MM.1S (cell line): Measurements from ENCODE around the gene CXCR1.

Experiments
- DNase-seq: peaks from one replicate; pipeline ENCODE4 v3.0.0-alpha.2; 2015
- H2AFZ ChIP-seq: fragments of 300-600 bp; sonication (generic); 2 replicates; pipeline ENCODE4 v1.6.0; 2016; ENCODE audit warnings: antibody characterized with exemption, low read length
- H3F3A ChIP-seq: fragments of 300-600 bp; sonication (generic); 2 replicates; pipeline ENCODE4 v1.6.1; 2016; ENCODE audit warnings: mild to moderate bottlenecking, antibody characterized with exemption, low read length, moderate library complexity, mixed read lengths; ENCODE audit not compliant: insufficient read depth
- H3K27ac ChIP-seq: fragments of 300-600 bp; sonication (generic); 2 replicates; pipeline ENCODE4 v1.5.1; 2016; ENCODE audit warnings: mild to moderate bottlenecking, low read length
- H3K27me3 ChIP-seq: fragments of 300-600 bp; sonication (generic); replicated peaks from 2 replicates; pipeline ENCODE4 v1.6.0; 2016; ENCODE audit warnings: low read length; ENCODE audit not compliant: insufficient read depth
- H3K36me3 ChIP-seq: fragments of 300-600 bp; sonication (generic); replicated peaks from 2 replicates; pipeline ENCODE4 v1.6.1; 2016; ENCODE audit warnings: mild to moderate bottlenecking, low read length, mixed read lengths; ENCODE audit not compliant: insufficient read depth
- H3K4me1 ChIP-seq: fragments of 300-600 bp; sonication (generic); 2 replicates; pipeline ENCODE4 v1.6.1; 2016; ENCODE audit warnings: low read length, mixed read lengths
- H3K4me2 ChIP-seq: fragments of 300-600 bp; sonication (generic); 2 replicates; pipeline ENCODE4 v1.6.0; 2016; ENCODE audit warnings: low read depth, low read length
- H3K4me3 ChIP-seq: fragments of 300-600 bp; sonication (generic); 2 replicates; pipeline ENCODE4 v1.5.1; 2016; ENCODE audit warnings: low read length, mixed read lengths
- H3K79me2 ChIP-seq: fragments of 300-600 bp; sonication (generic); 2 replicates; pipeline ENCODE4 v1.6.1; 2016; ENCODE audit warnings: mixed run types, low read length, mixed read lengths
- H3K9ac ChIP-seq: fragments of 300-600 bp; sonication (generic); 2 replicates; pipeline ENCODE4 v1.6.1; 2016; ENCODE audit warnings: low read length, mixed read lengths
- H3K9me2 ChIP-seq: fragments of 300-600 bp; sonication (generic); replicated peaks from 2 replicates; pipeline ENCODE4 v1.6.1; 2016; ENCODE audit warnings: mild to moderate bottlenecking, low read length, mixed read lengths; ENCODE audit not compliant: insufficient read depth
- H3K9me3 ChIP-seq: fragments of 300-600 bp; sonication (generic); replicated peaks from 2 replicates; pipeline ENCODE4 v1.6.1; 2016; ENCODE audit warnings: mild to moderate bottlenecking, low read length, mixed read lengths; ENCODE audit not compliant: insufficient read depth
- H4K20me1 ChIP-seq: fragments of 300-600 bp; sonication (generic); 2 replicates; pipeline ENCODE4 v1.6.1; 2016; ENCODE audit warnings: mild to moderate bottlenecking, low read length, moderate library complexity, mixed read lengths; ENCODE audit not compliant: insufficient read depth
- CTCF ChIP-seq: fragments of 300-600 bp; sonication (generic); IDR thresholded peaks from 2 replicates; pipeline ENCODE4 v1.5.1; 2016; ENCODE audit warnings: antibody characterized with exemption, low read length, mixed read lengths
- EZH2 ChIP-seq: fragments of 300-600 bp; sonication (generic); optimal IDR thresholded peaks from 2 replicates; pipeline ENCODE3; 2017; ENCODE audit warnings: low read depth, mild to moderate bottlenecking, antibody characterized with exemption, low read length, mixed read lengths
- EZH2phosphoT487 ChIP-seq: fragments of 300-600 bp; sonication (generic); IDR thresholded peaks from 2 replicates; pipeline ENCODE4 v1.6.1; 2018; ENCODE audit warnings: antibody characterized with exemption, low read length

Gene CXCR1

GRCh38 chr2:218128781-218129457, 37.8 kb downstream of the CXCR1 start:
- no peak overlapping the region for H2AFZ ChIP-seq
- no peaks in the 10 kb centered on the region for H4K20me1 ChIP-seq
- H3K9ac ChIP-seq, result no peak overlapping the region
- no peaks in the 10 kb centered on the region for H3K36me3 ChIP-seq
- no peaks in the 10 kb centered on the region for H3K4me1 ChIP-seq
- H3K27me3 ChIP-seq, result no peaks in the 10 kb centered on the region
- no peak overlapping the region for H3K4me2 ChIP-seq
- no peaks in the 10 kb centered on the region for H3K9me3 ChIP-seq
- no peak overlapping the region for H3K27ac ChIP-seq
- DNase-seq, result no peak
- no peaks in the 10 kb centered on the region for H3K79me2 ChIP-seq
- H3F3A ChIP-seq, result no peaks in the 10 kb centered on the region
- TF ChIP-seq EZH2, result no peak
- TF ChIP-seq EZH2phosphoT487, result no peak
- TF ChIP-seq CTCF, result no peak
- H3K9me2 ChIP-seq, result no peaks in the 10 kb centered on the region
- no peak overlapping the region for H3K4me3 ChIP-seq

- H4K20me1 ChIP-seq, result no peaks in the 10 kb centered on the region
- no peaks in the 10 kb centered on the region for H3K4me1 ChIP-seq
- no peak overlapping the region for H3K27ac ChIP-seq
- H3K9me3 ChIP-seq, result no peaks in the 10 kb centered on the region
- no peaks in the 10 kb centered on the region for H3K79me2 ChIP-seq
- no peak overlapping the region for H3K4me3 ChIP-seq
- no peak overlapping the region for H2AFZ ChIP-seq
- no peaks in the 10 kb centered on the region for H3K36me3 ChIP-seq
- no peaks in the 10 kb centered on the region for H3K9me2 ChIP-seq
- H3K9ac ChIP-seq, result no peak overlapping the region
- no peak for DNase-seq
- no peak overlapping the region for H3K4me2 ChIP-seq
- TF ChIP-seq EZH2phosphoT487, result no peak
- TF ChIP-seq CTCF, result no peak
- TF ChIP-seq EZH2, result no peak
- H3F3A ChIP-seq, result no peaks in the 10 kb centered on the region
- H3K27me3 ChIP-seq, result no peaks in the 10 kb centered on the region
Observed at GRCh38 chr2:218127929-218128455, 38.8 kb downstream of the CXCR1 start.

GRCh38 chr2:218125626-218126080, 41.1 kb downstream of the CXCR1 start, which contains the start of gene CXCR2:
Gene CXCR2, plus strand, starts transcription at chr2:218126028. Its CDS starts 8,774 bp downstream, at chr2:218134802.
- Histone ChIP-seq H3K4me2 (no peak within 1 kb of the TSS), H3K4me1 (no peaks in the 10 kb centered on the region), H3F3A (no peaks in the 10 kb centered on the region), H3K27me3 (no peaks in the 10 kb centered on the region), H3K36me3 (no peaks in the 10 kb centered on the region), H3K27ac (no peak within 1 kb of the TSS), H4K20me1 (no peaks in the 10 kb centered on the region), H2AFZ (no peak within 1 kb of the TSS), H3K9me2 (no peaks in the 10 kb centered on the region), H3K9ac (no peak within 1 kb of the TSS), H3K9me3 (no peaks in the 10 kb centered on the region), H3K79me2 (no peaks in the 10 kb centered on the region), H3K4me3 (no peak within 1 kb of the TSS)
- no peak for DNase-seq
- TF ChIP-seq EZH2phosphoT487 (no peak), EZH2 (no peak), CTCF (no peak)
